GM19238 (cell line): ENCODE results near the gene PACRG.
"Not testable (repeated sequence)": the region's sequence is repeated elsewhere in the genome, so short reads cannot be mapped to it uniquely, and the experiment has no call there.

Experiments used
- DNase-seq: peaks from one replicate; pipeline ENCODE4 v3.0.0; 2011; ENCODE audit warnings: low spot score; ENCODE audit not compliant: insufficient read length

PACRG gene

GRCh38 chr6:162727322-162728182 is at the start of gene PACRG, which contains the start of gene PRKN:
PACRG (plus strand) TSS chr6:162727974.
PRKN (minus strand) TSS chr6:162727766.
- DNase-seq = peak; percentile 76

DNA sequence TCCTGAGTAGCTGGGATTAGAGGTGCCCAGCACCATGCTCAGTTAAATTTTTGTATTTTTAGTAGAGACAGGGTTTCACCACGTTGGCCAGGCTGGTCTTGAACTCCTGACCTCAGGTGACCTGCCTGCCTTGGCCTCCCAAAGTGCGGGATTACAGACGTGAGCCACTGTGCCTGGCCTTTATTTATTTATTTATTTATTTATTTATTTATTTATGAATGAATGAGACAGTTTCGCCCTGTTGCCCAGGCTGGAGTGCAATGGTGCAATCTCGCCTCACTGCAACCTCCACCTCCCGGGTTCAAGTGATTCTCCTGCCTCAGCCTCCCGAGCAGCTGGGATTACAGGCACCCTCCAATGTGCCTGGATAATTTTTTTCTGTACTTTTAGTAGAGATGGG is 48.9 kb upstream of the PACRG start:
- not testable (repeated sequence) for DNase-seq

DNA sequence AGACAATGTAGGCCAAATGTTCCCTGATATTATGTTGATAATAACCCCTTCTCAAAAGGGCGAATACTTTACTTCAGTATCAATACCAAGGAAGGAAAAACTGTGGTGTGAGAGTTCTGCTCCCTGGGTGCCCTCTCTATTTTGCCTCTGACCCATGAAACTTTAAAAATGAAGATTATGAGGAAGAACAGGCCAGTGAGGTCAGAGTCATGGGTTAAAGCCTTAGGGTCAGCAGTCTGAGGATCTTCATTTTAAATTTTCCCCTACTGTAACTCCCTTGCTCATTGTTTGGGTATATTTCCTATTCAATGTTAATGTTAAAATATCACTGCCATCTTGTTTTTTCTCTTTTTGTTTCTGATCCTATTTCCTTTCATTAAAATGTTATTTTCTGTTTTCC is 48.1 kb upstream of the PACRG start:
- DNase-seq = no peak

GRCh38 chr6:162680367-162680766 is 47.4 kb upstream of the PACRG start:
- no peak for DNase-seq

DNA sequence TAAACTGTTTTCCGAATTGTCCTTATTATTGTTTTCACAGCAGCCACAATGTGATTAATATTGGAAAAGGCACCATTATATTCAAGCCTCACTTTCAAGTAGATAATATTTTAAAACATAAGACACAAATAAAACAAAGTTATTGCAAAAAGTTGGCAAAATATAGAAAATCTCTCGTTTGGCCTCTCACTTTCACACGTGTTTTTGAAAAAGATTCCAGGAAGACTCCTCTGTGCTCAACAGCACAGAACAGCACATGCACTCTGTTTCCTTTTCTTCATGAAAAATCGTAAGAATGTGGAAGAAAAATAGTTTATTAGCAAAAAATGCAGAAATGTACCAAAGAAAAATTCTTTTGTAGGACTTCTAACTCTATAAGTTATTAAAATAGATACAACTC is 46.9 kb upstream of the PACRG start:
- no peak for DNase-seq

DNA sequence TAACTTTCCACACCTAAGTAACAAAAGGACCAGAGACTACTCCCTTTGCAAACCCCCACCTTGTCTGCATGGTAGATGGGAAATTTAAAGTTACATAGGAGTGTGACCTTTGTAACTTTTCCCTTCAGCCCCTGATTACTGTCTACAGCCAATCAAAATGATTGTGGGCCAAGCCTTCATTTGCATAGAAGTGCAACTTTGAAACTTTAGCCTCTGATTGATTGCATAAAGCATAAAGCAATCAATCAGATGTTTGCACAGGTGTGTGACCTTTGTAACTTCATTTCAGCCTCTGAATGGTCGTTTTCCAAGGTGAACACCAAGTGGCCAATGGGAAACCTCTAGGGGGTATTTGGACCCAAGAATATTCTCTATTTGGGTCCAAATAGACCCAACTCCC is 46.3 kb upstream of the PACRG start:
- no peak for DNase-seq

- no peak for DNase-seq
These were observed 44.6 kb upstream of the PACRG start for GRCh38 chr6:162683135-162683534.

DNA sequence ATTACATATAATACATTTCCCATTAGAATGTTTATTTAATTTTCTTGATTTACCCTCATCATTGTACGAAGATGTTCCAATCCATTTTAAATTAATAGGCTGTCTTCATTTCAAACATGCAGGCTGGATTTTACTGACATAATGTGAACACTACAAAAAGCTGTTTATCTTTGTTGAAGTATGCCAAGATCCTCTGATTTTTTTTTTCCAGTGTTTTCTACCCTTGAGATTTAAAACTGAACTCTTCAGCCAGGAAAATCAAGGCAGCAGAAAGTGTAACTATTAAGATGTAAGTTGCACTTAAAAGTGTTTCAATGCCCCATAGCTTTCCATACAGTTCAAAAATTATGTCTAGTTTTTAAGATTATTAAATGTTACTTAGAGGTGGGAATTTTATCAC is 43.7 kb upstream of the PACRG start:
- no peak for DNase-seq

DNA sequence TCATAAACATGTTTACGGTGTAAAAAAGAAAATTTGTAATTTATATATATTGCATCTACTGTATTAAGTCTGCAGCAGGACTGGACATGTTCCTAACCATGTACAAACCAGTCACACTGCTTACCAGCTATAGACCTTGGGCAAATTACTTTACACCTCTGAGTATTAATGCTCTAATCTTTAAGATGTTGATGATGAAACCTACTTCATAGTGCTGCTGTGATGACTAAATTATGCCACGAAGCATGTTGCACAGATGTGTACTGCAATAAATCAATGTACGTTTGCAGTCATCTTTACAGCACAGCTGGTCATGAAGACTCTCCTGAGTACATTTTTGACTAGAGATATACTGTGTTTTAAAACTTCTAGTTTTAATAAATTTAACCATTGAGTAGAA is 42.8 kb upstream of the PACRG start:
- no peak for DNase-seq

GRCh38 chr6:162685586-162685985 is 42.2 kb upstream of the PACRG start:
- DNase-seq = no peak

- no peak for DNase-seq
These were observed 38.9 kb upstream of the PACRG start for GRCh38 chr6:162688751-162689345.

- no peak for DNase-seq
These were observed 37.6 kb upstream of the PACRG start for GRCh38 chr6:162690158-162690557.

- no peak for DNase-seq
These were observed 29.8 kb upstream of the PACRG start for GRCh38 chr6:162697872-162698403.

- DNase-seq = no peak
These were observed 29.3 kb upstream of the PACRG start for GRCh38 chr6:162698440-162698839.

- no peak for DNase-seq
These were observed 27.8 kb upstream of the PACRG start for GRCh38 chr6:162699961-162700360.

DNA sequence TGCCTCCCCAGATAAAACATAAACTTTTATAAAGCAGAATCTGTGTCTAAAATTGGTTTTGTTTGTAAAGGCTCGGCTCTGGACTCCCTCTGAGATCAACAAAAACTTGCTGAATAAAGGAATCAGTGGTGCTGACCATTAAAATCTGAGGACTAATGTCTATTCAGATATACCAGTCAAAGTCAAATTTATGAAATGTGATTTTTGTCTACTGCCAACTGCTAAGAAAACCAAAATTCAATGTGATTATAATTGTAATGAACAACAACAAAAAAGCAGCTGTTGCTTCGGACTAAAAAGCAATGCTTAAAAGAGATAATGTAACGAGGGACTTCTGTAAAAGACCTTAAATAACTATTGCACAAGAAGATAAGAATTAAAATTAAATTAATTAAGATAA is 26.8 kb upstream of the PACRG start:
- DNase-seq = no peak

DNA sequence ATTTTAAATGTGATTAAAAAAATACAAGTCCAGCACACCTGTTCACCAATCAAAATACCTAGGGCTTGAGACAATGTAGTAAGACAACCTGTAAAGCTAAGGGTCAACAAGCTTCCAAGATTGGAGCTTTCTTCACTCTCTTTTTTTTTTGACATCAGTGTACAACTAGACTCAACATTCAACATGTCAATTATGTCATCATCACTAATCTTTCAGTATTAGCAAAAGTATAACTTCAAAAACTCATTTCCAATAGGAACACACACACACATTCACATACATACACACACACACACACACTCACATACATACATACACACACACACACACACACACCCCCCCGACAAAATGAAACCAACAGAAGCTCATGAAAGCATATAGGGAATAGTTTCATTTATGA is 26.2 kb upstream of the PACRG start:
- DNase-seq = no peak

GRCh38 chr6:162702446-162702845 is 25.3 kb upstream of the PACRG start:
- DNase-seq = no peak

DNA sequence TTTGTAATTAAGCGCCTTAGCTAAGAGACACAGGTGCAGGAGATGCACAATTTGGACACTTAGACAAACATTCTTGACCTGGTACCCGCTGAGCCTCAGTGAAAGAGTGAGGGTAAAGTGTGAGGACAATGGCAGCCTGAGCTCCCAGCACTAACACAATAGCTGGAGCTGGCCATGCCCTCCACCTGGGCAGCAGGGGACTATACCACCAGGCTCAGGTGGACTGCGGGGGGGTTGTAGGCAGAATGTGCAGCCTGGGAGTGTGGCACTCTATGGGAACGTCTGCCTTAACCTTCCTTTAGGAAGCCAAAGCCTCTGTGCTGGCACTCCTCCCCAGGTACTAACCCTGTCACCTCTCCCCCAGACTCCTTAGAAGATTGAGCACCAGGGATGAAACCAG is 23.8 kb upstream of the PACRG start:
- no peak for DNase-seq

- no peak for DNase-seq
These were observed 22.0 kb upstream of the PACRG start for GRCh38 chr6:162705736-162706135.

GRCh38 chr6:162706232-162706631 is 21.5 kb upstream of the PACRG start:
- DNase-seq = no peak

DNA sequence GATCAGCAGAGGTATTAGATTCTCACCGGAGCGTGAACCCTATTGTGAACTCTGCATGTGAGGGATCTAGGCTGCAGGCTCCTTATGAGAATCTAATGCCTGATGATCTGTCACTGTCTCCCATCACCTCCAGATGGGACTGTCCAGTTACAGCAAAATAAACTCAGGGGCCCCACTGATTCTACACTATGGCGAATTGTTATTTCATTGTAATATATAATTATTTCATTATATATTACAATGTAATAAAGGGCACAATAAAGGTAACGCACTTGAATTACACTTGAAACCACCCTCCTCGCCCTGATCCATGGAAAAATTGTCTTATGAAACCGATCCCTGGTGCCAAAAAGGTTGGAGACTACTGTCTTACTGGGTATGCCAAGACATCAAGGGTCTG is 18.8 kb upstream of the PACRG start:
- no peak for DNase-seq

GRCh38 chr6:162709431-162709830 is 18.3 kb upstream of the PACRG start:
- no peak for DNase-seq
